Measurements from ENCODE around the gene PEX16. TPM values are rescaled to one million over a fixed set of nuclear protein-coding genes. Genes with fewer than 3 reads are reported as not detected.
"Not testable (repeated sequence)": the region's sequence is repeated elsewhere in the genome, so short reads cannot be mapped to it uniquely, and the experiment has no call there.

PEX16 gene
- total RNA-seq, 1 donor: 14.6 TPM

DNA sequence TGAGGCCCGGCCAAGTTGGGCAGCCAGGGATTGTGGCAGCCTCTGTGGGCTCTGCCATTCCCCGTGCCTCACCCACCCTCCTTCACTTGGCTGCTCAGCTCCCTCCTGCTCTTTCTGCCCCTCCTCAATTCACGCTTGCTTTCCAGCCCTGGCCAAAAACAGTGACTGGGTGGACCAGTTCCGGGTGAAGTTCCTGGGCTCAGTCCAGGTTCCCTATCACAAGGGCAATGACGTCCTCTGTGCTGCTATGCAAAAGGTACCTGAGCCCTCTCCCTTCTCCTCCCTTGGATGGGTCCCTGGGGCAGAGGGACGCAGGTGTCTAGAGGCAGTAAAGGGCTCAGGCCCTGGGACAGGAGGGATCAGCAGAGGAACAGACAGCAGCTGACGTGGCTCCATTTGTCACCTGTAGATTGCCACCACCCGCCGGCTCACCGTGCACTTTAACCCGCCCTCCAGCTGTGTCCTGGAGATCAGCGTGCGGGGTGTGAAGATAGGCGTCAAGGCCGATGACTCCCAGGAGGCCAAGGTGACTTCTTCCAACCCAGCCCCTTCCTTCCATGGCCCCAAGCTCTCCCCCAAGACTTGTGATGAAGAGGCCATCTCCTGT is 13.3 kb downstream of the PEX16 start:
- no peak for DNase-seq (ENCODE audit: low read depth)
- H3K4me3 ChIP-seq (ENCODE audit: low read depth, low read length): no peak overlapping the region
- TF ChIP-seq, protein P1, sequence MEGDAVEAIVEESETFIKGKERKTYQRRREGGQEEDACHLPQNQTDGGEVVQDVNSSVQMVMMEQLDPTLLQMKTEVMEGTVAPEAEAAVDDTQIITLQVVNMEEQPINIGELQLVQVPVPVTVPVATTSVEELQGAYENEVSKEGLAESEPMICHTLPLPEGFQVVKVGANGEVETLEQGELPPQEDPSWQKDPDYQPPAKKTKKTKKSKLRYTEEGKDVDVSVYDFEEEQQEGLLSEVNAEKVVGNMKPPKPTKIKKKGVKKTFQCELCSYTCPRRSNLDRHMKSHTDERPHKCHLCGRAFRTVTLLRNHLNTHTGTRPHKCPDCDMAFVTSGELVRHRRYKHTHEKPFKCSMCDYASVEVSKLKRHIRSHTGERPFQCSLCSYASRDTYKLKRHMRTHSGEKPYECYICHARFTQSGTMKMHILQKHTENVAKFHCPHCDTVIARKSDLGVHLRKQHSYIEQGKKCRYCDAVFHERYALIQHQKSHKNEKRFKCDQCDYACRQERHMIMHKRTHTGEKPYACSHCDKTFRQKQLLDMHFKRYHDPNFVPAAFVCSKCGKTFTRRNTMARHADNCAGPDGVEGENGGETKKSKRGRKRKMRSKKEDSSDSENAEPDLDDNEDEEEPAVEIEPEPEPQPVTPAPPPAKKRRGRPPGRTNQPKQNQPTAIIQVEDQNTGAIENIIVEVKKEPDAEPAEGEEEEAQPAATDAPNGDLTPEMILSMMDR (IDR thresholded peaks at IDR 0.05; ENCODE audit: insufficient read depth, low read length): no peak

- no peak overlapping the region for H3K4me3 ChIP-seq (ENCODE audit: low read depth, low read length)
- TF ChIP-seq, protein P1 (IDR thresholded peaks at IDR 0.05; ENCODE audit: insufficient read depth, low read length): no peak
- DNase-seq (ENCODE audit: low read depth): no peak
These were observed 15.0 kb downstream of the PEX16 start for GRCh38 chr11:45902452-45903380.

DNA sequence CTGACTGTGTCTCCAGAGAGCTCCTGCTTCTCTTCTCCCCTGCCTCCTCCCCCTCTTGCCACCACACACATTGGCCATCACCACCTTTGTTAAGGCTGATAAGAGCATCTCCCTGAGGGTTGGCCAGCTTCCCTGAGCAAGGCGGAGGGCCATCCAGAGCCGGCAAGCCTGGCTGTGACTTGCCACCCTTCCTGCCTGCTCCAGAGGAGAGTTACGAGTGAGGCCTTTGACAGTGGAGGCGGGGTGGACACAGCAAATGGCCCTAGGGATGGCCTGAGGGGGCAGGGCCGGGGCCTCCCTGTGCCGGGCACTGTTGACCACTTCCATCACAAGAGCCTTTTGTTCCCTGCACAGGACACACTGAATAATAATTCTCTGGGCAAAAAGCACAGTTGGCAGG is 16.1 kb downstream of the PEX16 start:
- TF ChIP-seq, protein P1 (IDR thresholded peaks at IDR 0.05; ENCODE audit: insufficient read depth, low read length): no peak
- no peak overlapping the region for H3K4me3 ChIP-seq (ENCODE audit: low read depth, low read length)
- no peak for DNase-seq (ENCODE audit: low read depth)

GRCh38 chr11:45900916-45901617 is 16.6 kb downstream of the PEX16 start:
- peak overlapping the region; percentile 73 for H3K4me3 ChIP-seq (ENCODE audit: low read depth, low read length)
- DNase-seq (ENCODE audit: low read depth): peak; percentile 25

DNA sequence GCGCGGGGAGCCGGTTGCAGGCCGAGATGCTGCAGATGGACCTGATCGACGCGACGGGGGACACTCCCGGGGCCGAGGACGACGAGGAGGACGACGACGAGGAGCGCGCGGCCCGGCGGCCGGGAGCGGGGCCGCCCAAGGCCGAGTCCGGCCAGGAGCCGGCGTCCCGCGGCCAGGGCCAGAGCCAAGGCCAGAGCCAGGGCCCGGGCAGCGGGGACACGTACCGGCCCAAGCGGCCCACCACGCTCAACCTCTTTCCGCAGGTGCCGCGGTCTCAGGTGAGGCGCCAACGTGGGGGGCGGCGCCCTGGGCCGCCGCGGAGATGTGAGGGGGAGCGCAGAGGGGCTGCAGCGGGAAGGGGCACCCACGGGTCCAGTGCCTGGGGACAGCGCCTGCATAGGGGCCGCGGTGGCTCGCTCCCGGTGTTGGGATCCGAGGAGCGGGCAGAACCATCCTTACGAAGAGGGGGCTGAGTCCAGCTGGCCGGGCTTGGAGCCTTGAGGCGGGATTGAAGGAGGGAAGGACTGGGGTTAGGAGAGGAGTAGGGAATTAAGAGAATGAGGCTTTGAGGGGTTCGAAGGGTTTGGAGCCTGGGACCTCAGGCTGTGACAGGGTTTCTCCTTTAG is 17.4 kb downstream of the PEX16 start:
- H3K4me3 ChIP-seq (ENCODE audit: low read depth, low read length): peak overlapping the region; percentile 73
- DNase-seq (ENCODE audit: low read depth): not testable (repeated sequence)

More at GRCh38 chr11:45900916-45901617, 16.6 kb downstream of the PEX16 start:
- TF ChIP-seq, protein P1 (IDR thresholded peaks at IDR 0.05; ENCODE audit: insufficient read depth, low read length): no peak

- peak overlapping the region; percentile 71 for H3K4me3 ChIP-seq (ENCODE audit: low read depth, low read length)
- TF ChIP-seq, protein P1 (IDR thresholded peaks at IDR 0.05; ENCODE audit: insufficient read depth, low read length): no peak
- DNase-seq (ENCODE audit: low read depth): peak; percentile 80
These were observed 18.1 kb downstream of the PEX16 start for GRCh38 chr11:45899448-45900174.
